ENCODE results near the gene POLR1B. TPM values are rescaled to one million over a fixed set of nuclear protein-coding genes. Genes with fewer than 3 reads are reported as not detected.
A peak's percentile ranks its signal among the peaks of the same experiment; 100 is the strongest.

The POLR1B gene
- total and polyA plus RNA-seq, 2 of the 13 experiments (the other 11 are each of a cell fraction or from before 2014, with no cell fraction given) = 18.3 to 46.0 TPM

DNA sequence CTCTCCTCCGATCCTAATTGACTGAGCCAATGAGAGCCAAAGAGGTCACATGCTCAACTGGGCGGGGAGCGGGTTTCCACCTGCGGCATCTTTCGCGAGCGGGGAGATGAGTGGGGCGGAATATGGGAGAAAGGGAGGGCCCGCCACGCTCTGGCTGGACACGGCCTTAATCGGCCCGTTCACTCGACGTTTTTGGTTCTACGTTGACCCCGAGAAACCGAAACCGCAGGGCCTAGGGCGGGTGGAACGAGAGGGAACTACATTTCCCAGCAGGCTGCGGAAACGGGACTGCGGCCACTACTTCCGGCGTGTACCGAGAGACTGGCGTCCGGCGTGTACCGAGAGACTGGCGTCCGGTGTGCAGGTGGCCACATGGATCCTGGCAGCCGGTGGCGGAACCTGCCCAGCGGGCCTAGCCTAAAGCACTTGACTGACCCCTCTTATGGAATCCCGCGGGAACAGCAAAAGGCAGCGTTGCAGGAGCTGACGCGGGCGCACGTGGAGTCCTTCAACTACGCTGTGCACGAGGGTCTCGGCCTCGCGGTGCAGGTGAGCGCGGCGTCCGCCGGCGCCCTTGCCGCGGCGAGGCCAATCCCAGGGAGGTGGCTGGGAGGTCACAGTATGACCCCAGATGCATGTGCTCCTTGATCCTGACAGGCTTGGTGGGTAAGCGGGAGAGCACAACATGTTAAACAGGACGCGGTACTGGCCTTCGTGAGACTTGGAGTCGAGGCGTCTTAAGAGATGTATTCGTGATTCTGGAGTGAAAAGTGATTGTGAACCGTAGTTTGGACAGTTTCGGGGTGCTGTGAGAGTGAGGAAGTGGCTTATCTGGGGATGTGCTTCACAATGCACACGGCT, at the start of gene POLR1B (continued):
- no peak for TF ChIP-seq NFRKB (IDR thresholded peaks at IDR 0.05)
- peak; percentile 98 for TF ChIP-seq HDAC1 (CRISPR knock-in tag; IDR thresholded peaks at IDR 0.05)
- TF ChIP-seq MEF2D (CRISPR knock-in tag; IDR thresholded peaks at IDR 0.05) = peak; percentile 81; the same call in 1 of the 2 replicates
- TF ChIP-seq DNMT3B (CRISPR knock-in tag; conservative IDR thresholded peaks at IDR 0.05) = no peak; the same call in none of the 2 replicates
- TF ChIP-seq ZNF3 (CRISPR knock-in tag; IDR thresholded peaks at IDR 0.05) = no peak; the same call in 1 of the 2 replicates
- TF ChIP-seq SUZ12 (IDR thresholded peaks at IDR 0.05; ENCODE audit: low read depth, low read length) = peak; percentile 83
- TF ChIP-seq HMGA1 (CRISPR knock-in tag; conservative IDR thresholded peaks at IDR 0.05) = no peak
- no peak for TF ChIP-seq ZNF670 (CRISPR knock-in tag; IDR thresholded peaks at IDR 0.05; ENCODE audit: borderline replicate concordance)
- TF ChIP-seq, protein P1, sequence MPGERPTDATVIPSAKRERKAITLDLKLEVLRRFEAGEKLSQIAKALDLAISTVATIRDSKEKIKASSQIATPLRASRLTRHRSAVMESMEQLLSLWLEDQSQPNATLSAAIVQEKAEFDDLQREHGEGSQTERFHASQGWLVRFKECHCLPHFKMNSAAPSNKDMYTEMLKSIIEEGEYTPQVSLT (CRISPR knock-in tag; IDR thresholded peaks at IDR 0.05; ENCODE audit: borderline replicate concordance, low read depth) = no peak
- peak; percentile 93; the same call in 1 of the 2 replicates for TF ChIP-seq TOE1 (CRISPR knock-in tag; IDR thresholded peaks at IDR 0.05)
- TF ChIP-seq RFXANK (CRISPR knock-in tag; IDR thresholded peaks at IDR 0.05) = no peak; the same call in 1 of the 2 replicates
- no peak for TF ChIP-seq PLRG1 (conservative IDR thresholded peaks at IDR 0.05)
- no peak for TF ChIP-seq ZSCAN29 (CRISPR knock-in tag; conservative IDR thresholded peaks at IDR 0.05)
- TF ChIP-seq ZNF382 (CRISPR knock-in tag; IDR thresholded peaks at IDR 0.05; ENCODE audit: borderline replicate concordance) = no peak
- peak; percentile 94 for TF ChIP-seq NAIF1 (CRISPR knock-in tag; IDR thresholded peaks at IDR 0.05; ENCODE audit: borderline replicate concordance)
- peak; percentile 93; the same call in 1 of the 2 replicates for TF ChIP-seq GLI4 (CRISPR knock-in tag; IDR thresholded peaks at IDR 0.05; ENCODE audit: borderline replicate concordance)
- peak; percentile 99; the same call in 1 of the 2 replicates for TF ChIP-seq AHR (CRISPR knock-in tag; IDR thresholded peaks at IDR 0.05)
- no peak; the same call in none of the 2 replicates for TF ChIP-seq TGIF2 (CRISPR knock-in tag; IDR thresholded peaks at IDR 0.05)
- TF ChIP-seq, protein P2, sequence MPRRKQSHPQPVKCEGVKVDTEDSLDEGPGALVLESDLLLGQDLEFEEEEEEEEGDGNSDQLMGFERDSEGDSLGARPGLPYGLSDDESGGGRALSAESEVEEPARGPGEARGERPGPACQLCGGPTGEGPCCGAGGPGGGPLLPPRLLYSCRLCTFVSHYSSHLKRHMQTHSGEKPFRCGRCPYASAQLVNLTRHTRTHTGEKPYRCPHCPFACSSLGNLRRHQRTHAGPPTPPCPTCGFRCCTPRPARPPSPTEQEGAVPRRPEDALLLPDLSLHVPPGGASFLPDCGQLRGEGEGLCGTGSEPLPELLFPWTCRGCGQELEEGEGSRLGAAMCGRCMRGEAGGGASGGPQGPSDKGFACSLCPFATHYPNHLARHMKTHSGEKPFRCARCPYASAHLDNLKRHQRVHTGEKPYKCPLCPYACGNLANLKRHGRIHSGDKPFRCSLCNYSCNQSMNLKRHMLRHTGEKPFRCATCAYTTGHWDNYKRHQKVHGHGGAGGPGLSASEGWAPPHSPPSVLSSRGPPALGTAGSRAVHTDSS (CRISPR knock-in tag; conservative IDR thresholded peaks at IDR 0.05) = no peak
- peak; percentile 55; the same call in 1 of the 2 replicates for TF ChIP-seq NCOA2 (CRISPR knock-in tag; IDR thresholded peaks at IDR 0.05)
- TF ChIP-seq HHEX (CRISPR knock-in tag; IDR thresholded peaks at IDR 0.05) = no peak
- TF ChIP-seq PAX8 (CRISPR knock-in tag; IDR thresholded peaks at IDR 0.05; ENCODE audit: borderline replicate concordance) = peak; percentile 69; the same call in 1 of the 2 replicates
- TF ChIP-seq ZBTB20 (CRISPR knock-in tag; IDR thresholded peaks at IDR 0.05; ENCODE audit: borderline replicate concordance, low read depth) = peak; percentile 95
- TF ChIP-seq SP4 (CRISPR knock-in tag; IDR thresholded peaks at IDR 0.05) = peak; percentile 88
- TF ChIP-seq SP2 (CRISPR knock-in tag; IDR thresholded peaks at IDR 0.05) = no peak; the same call in 1 of the 2 replicates

All from HepG2 (cell line).